ENCODE results near the gene SDR42E1. TPM values are rescaled to one million over a fixed set of nuclear protein-coding genes. Genes with fewer than 3 reads are reported as not detected.

The SDR42E1 gene
- total and polyA plus RNA-seq, 10 donors: 0.62 to 5.4 (median 2.9) TPM

- Histone ChIP-seq H3K4me3 (no peak overlapping the region), H3K27ac (no peak overlapping the region), H3K27me3 (replicated peaks in 1 of 7) (no peaks in the 10 kb centered on the region), H3K9me3 (no peaks in the 10 kb centered on the region), H3K4me1 (no peaks in the 10 kb centered on the region), H3K36me3 (peaks cover 0 to 37% (median 7%) of the 10 kb centered on the region in 6 donors)
- 84 to 92% (median 89%) methylated on average over 3 of the region's 3 CpGs for WGBS, 5 donors
- TF ChIP-seq CTCF (IDR thresholded peaks at IDR 0.05 in 8 of 11, conservative IDR thresholded peaks at IDR 0.05 in 3 of 11) (no peak), POLR2A (IDR thresholded peaks at IDR 0.05) (no peak), POLR2AphosphoS5 (IDR thresholded peaks at IDR 0.05) (no peak)
- DNase-seq: no peak
- intact Hi-C loops (cut with DNase I; ENCODE audit: low total_unique reads): no loop called here
Observed at GRCh38 chr16:81995651-81996050, 15.6 kb downstream of the SDR42E1 start.

GRCh38 chr16:81994485-81994884, 16.8 kb downstream of the SDR42E1 start:
- DNase-seq: no peak
- 80 to 86% (median 83%) methylated on average over 5 of the region's 5 CpGs for WGBS, 5 donors
- no peak overlapping the region for H3K4me3 ChIP-seq
- H3K36me3 ChIP-seq: peaks cover 0 to 26% (median 2%) of the 10 kb centered on the region in 6 donors
- H3K4me1 ChIP-seq: no peaks in the 10 kb centered on the region
- H3K27ac ChIP-seq: no peak overlapping the region
- TF ChIP-seq CTCF (IDR thresholded peaks at IDR 0.05 in 8 of 11, conservative IDR thresholded peaks at IDR 0.05 in 3 of 11): no peak
- no peak for TF ChIP-seq POLR2AphosphoS5 (IDR thresholded peaks at IDR 0.05)
- TF ChIP-seq POLR2A (IDR thresholded peaks at IDR 0.05): no peak
- no peaks in the 10 kb centered on the region for H3K27me3 ChIP-seq (replicated peaks in 1 of 7)
- H3K9me3 ChIP-seq: no peaks in the 10 kb centered on the region
- intact Hi-C loops (cut with DNase I; ENCODE audit: low total_unique reads): no loop called here

GRCh38 chr16:81992859-81993258, 18.4 kb downstream of the SDR42E1 start:
- intact Hi-C loops (cut with DNase I; ENCODE audit: low total_unique reads): no loop called here
- no peak for DNase-seq
- H3K4me1 ChIP-seq: no peaks in the 10 kb centered on the region
- no peak overlapping the region for H3K27ac ChIP-seq
- H3K36me3 ChIP-seq: peaks cover 0 to 10% (median 0%) of the 10 kb centered on the region in 6 donors
- H3K9me3 ChIP-seq: no peaks in the 10 kb centered on the region
- 57 to 87% (median 84%) methylated on average over 3 of the region's 3 CpGs for WGBS, 5 donors
- H3K27me3 ChIP-seq (replicated peaks in 1 of 7): no peaks in the 10 kb centered on the region
- H3K4me3 ChIP-seq: no peak overlapping the region
- TF ChIP-seq POLR2A (IDR thresholded peaks at IDR 0.05): no peak
- TF ChIP-seq POLR2AphosphoS5 (IDR thresholded peaks at IDR 0.05): no peak
- no peak for TF ChIP-seq CTCF (IDR thresholded peaks at IDR 0.05 in 8 of 11, conservative IDR thresholded peaks at IDR 0.05 in 3 of 11)

- DNase-seq: no peak
- 79 to 94% (median 90%) methylated on average over 5 of the region's 5 CpGs for WGBS, 5 donors
- no peaks in the 10 kb centered on the region for H3K4me1 ChIP-seq
- no peak overlapping the region for H3K4me3 ChIP-seq
- TF ChIP-seq POLR2AphosphoS5 (IDR thresholded peaks at IDR 0.05) (no peak), CTCF (IDR thresholded peaks at IDR 0.05 in 8 of 11, conservative IDR thresholded peaks at IDR 0.05 in 3 of 11) (no peak), POLR2A (IDR thresholded peaks at IDR 0.05) (no peak)
- H3K9me3 ChIP-seq: no peaks in the 10 kb centered on the region
- H3K27ac ChIP-seq: no peak overlapping the region
- intact Hi-C loops (cut with DNase I; ENCODE audit: low total_unique reads): no loop called here
- H3K27me3 ChIP-seq (replicated peaks in 1 of 7): peaks cover 0 to 4% (median 0%) of the 10 kb centered on the region in 7 donors
- no peaks in the 10 kb centered on the region for H3K36me3 ChIP-seq
Observed at GRCh38 chr16:81987706-81988105, 23.6 kb downstream of the SDR42E1 start.

Data from spleen (tissue), 11 donors.